ENCODE measurements around the gene CCDC170.

Gene CCDC170

DNA sequence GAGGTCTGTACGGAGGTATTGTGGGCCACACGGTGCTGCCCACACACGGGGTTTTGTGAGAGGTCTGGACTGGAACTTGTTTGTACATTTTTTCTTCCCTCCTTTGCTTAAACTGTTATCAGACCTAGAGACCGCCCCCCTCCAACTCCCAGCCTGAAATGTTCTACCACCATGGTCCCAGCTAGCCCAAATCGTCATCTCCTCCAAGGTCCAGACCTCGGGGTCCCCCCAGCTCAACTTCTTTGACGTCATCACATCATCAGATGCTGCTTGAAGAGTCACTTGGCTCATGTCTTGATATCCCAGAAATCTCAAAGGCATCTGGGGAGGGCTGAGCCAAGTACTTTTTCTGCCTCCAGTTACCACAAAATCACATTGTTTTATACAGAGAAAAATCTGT, 2.8 kb upstream of the CCDC170 start:
- Histone ChIP-seq H3K4me3 (ENCODE audit: low read length) (no peak overlapping the region), H3K9me2 (replicated peaks; ENCODE audit: insufficient read depth, low read length) (no peaks in the 10 kb centered on the region), H3K4me2 (ENCODE audit: low read depth, low read length) (no peak overlapping the region), H3K79me2 (ENCODE audit: low read length) (no peaks in the 10 kb centered on the region), H3K27ac (ENCODE audit: low read length) (no peak overlapping the region), H3K4me1 (ENCODE audit: low read length) (no peaks in the 10 kb centered on the region), H2AFZ (ENCODE audit: low read length) (no peak overlapping the region), H3K27me3 (replicated peaks; ENCODE audit: insufficient read depth, low read length) (no peaks in the 10 kb centered on the region), H3K36me3 (replicated peaks; ENCODE audit: insufficient read depth, low read length) (no peaks in the 10 kb centered on the region), H3K9me3 (replicated peaks; ENCODE audit: insufficient read depth, low read length) (no peaks in the 10 kb centered on the region), H3F3A (ENCODE audit: insufficient read depth, low read length) (no peaks in the 10 kb centered on the region), H4K20me1 (ENCODE audit: insufficient read depth, low read length) (no peaks in the 10 kb centered on the region), H3K9ac (ENCODE audit: low read length) (no peak overlapping the region)
- no peak for DNase-seq
- TF ChIP-seq EZH2phosphoT487 (IDR thresholded peaks at IDR 0.05; ENCODE audit: low read length) (no peak), EZH2 (optimal IDR thresholded peaks at IDR 0.05; ENCODE audit: low read depth, low read length) (no peak)
- TF ChIP-seq, protein P1, sequence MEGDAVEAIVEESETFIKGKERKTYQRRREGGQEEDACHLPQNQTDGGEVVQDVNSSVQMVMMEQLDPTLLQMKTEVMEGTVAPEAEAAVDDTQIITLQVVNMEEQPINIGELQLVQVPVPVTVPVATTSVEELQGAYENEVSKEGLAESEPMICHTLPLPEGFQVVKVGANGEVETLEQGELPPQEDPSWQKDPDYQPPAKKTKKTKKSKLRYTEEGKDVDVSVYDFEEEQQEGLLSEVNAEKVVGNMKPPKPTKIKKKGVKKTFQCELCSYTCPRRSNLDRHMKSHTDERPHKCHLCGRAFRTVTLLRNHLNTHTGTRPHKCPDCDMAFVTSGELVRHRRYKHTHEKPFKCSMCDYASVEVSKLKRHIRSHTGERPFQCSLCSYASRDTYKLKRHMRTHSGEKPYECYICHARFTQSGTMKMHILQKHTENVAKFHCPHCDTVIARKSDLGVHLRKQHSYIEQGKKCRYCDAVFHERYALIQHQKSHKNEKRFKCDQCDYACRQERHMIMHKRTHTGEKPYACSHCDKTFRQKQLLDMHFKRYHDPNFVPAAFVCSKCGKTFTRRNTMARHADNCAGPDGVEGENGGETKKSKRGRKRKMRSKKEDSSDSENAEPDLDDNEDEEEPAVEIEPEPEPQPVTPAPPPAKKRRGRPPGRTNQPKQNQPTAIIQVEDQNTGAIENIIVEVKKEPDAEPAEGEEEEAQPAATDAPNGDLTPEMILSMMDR (IDR thresholded peaks at IDR 0.05; ENCODE audit: low read length) = no peak

DNA sequence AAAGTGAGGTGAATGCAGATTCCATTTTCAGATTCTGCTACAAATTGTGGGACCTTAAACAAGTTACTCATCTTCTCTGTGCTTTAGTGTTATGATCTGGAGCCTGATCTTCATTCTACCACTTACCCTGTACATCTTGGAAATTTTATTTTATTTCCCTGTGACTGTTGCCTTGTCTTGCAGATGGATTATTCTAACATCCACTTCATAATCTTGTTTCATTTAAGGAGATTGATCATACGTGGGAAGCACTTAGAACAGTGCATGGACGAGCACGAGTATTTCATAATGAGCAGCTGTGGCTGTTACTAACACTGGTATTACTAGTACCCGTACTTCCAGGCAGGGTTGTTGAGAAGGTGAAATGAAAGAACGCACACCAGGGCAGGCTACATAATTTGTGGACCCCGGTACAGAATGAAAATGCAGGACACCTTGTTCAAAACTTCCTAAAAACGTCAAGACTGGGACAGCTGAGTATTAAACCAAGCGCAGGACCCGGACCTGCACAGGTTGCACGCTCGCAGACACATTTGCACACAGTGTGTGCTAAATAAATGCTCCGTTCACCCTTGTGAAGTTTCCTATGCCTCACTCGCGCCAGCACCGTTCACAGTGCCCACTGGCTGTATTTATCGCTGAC, 535 bp upstream of the CCDC170 start:
- Histone ChIP-seq H3K9ac (ENCODE audit: low read length) (no peak overlapping the region), H3K9me2 (replicated peaks; ENCODE audit: insufficient read depth, low read length) (no peaks in the 10 kb centered on the region), H3K36me3 (replicated peaks; ENCODE audit: insufficient read depth, low read length) (no peaks in the 10 kb centered on the region), H4K20me1 (ENCODE audit: insufficient read depth, low read length) (no peaks in the 10 kb centered on the region), H3K27ac (ENCODE audit: low read length) (no peak overlapping the region), H3F3A (ENCODE audit: insufficient read depth, low read length) (no peaks in the 10 kb centered on the region), H3K4me2 (ENCODE audit: low read depth, low read length) (peak overlapping the region; percentile 76; the same call in 1 of the 2 replicates), H3K4me3 (ENCODE audit: low read length) (peak overlapping the region; percentile 55), H3K4me1 (ENCODE audit: low read length) (0 out of 2 replicates have a peak, but pooled peaks cover 4% of the 10 kb centered on the region), H3K27me3 (replicated peaks; ENCODE audit: insufficient read depth, low read length) (no peaks in the 10 kb centered on the region), H3K9me3 (replicated peaks; ENCODE audit: insufficient read depth, low read length) (no peaks in the 10 kb centered on the region), H3K79me2 (ENCODE audit: low read length) (no peaks in the 10 kb centered on the region), H2AFZ (ENCODE audit: low read length) (no peak overlapping the region; the same call in 1 of the 2 replicates)
- no peak for TF ChIP-seq EZH2 (optimal IDR thresholded peaks at IDR 0.05; ENCODE audit: low read depth, low read length)
- TF ChIP-seq, protein P1 (IDR thresholded peaks at IDR 0.05; ENCODE audit: low read length) = no peak
- TF ChIP-seq EZH2phosphoT487 (IDR thresholded peaks at IDR 0.05; ENCODE audit: low read length) = no peak
- no peak for DNase-seq

DNA sequence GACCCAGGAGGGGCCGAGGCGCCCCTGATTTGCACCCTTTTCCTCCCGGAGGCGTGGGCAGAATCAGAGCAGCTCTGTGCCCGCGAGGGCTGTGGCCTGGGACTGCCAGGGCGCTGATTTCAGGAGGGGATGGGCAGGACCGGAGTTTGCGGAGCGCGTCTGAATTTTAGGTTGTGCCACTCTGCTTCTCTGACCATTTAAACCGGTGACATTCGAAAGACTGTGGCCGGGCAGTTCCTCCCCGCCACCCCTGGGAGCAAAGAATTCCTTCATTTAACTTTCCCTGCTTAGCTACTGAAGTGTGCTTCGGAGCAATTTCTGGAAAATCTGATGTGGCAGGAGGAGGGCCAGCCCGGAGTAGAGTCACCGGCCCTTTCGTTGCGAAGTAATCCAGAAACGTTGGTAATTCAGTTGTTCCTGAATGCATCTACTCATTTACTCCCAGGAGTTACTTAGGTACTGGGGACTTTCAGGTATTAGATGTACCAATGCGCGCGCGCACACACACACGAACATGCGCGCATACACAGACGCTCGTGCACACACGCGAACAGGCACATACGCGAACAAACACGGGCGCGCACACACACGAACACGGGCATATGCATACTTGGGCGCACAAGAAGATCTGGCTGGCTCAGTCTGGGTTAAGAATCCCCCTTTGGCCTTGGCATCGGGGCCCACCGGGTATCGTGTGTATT, 568 bp downstream of the CCDC170 start:
- H3K79me2 ChIP-seq (ENCODE audit: low read length) = no peaks in the 10 kb centered on the region
- no peaks in the 10 kb centered on the region for H3F3A ChIP-seq (ENCODE audit: insufficient read depth, low read length)
- H3K9me3 ChIP-seq (replicated peaks; ENCODE audit: insufficient read depth, low read length) = no peaks in the 10 kb centered on the region
- no peaks in the 10 kb centered on the region for H3K27me3 ChIP-seq (replicated peaks; ENCODE audit: insufficient read depth, low read length)
- H3K9ac ChIP-seq (ENCODE audit: low read length) = peak overlapping the region; percentile 37; the same call in 1 of the 2 replicates
- H2AFZ ChIP-seq (ENCODE audit: low read length) = peak overlapping the region; percentile 48
- H4K20me1 ChIP-seq (ENCODE audit: insufficient read depth, low read length) = no peaks in the 10 kb centered on the region
- H3K36me3 ChIP-seq (replicated peaks; ENCODE audit: insufficient read depth, low read length) = no peaks in the 10 kb centered on the region
- H3K9me2 ChIP-seq (replicated peaks; ENCODE audit: insufficient read depth, low read length) = no peaks in the 10 kb centered on the region
- 0 out of 2 replicates have a peak, but pooled peaks cover 4% of the 10 kb centered on the region for H3K4me1 ChIP-seq (ENCODE audit: low read length)
- H3K4me2 ChIP-seq (ENCODE audit: low read depth, low read length) = peak overlapping the region; percentile 76
- peak overlapping the region; percentile 55 for H3K4me3 ChIP-seq (ENCODE audit: low read length)
- H3K27ac ChIP-seq (ENCODE audit: low read length) = no peak overlapping the region
- peak; percentile 11 for DNase-seq
- TF ChIP-seq, protein P1 (IDR thresholded peaks at IDR 0.05; ENCODE audit: low read length) = no peak
- no peak for TF ChIP-seq EZH2phosphoT487 (IDR thresholded peaks at IDR 0.05; ENCODE audit: low read length)
- no peak for TF ChIP-seq EZH2 (optimal IDR thresholded peaks at IDR 0.05; ENCODE audit: low read depth, low read length)

Measured in MM.1S (cell line).